Stimulated activated naive CD8-positive, alpha-beta T cell treated with anti-CD3 and anti-CD28 coated beads, Interleukin-15, Interleukin-2, amounts not matched to agents 100 U/mL and 50 U/mL, for 24 hours (primary cell): ENCODE results near the gene DENND4A.
"Not testable (repeated sequence)": the region's sequence is repeated elsewhere in the genome, so short reads cannot be mapped to it uniquely, and the experiment has no call there.

Experiments
- ATAC-seq: fragments of 150-1000 bp; cut with Tn5 transposase; one replicate; pipeline ENCODE4 v1.10.0; 2021
- DNase-seq: peaks from one replicate; pipeline ENCODE4 v3.0.0; 2021

Gene DENND4A

GRCh38 chr15:65757256-65757655 is 34.8 kb downstream of the DENND4A start:
- no peak for DNase-seq

DNA sequence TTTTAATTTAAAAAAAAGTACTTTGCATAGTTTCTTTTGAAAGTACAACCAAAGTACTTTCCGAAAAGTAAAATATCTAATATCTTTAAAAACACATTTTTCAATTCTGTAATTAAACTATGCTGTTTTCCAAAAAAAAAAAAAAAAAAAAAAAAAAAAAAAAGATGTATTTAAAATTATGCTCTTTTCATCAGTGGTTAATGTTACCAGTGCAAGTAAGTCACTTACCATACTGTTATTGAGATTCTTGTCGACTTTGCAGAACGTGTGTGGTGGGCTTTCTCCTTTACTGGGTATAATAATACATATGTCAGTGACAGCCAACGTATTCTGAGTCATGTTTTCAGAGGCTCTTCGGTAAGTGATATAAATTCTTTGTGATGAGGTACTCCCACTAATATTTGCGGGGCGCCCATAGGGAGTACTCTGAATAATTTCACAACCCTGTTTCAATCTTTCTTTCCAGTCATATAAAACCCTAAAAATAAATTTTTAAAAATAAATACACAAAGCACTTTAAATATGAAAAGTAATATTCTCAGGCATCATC is 39.9 kb downstream of the DENND4A start:
- ATAC-seq (no peak), DNase-seq (no peak)

More at GRCh38 chr15:65757256-65757655, 34.8 kb downstream of the DENND4A start:
- no peak for ATAC-seq

DNA sequence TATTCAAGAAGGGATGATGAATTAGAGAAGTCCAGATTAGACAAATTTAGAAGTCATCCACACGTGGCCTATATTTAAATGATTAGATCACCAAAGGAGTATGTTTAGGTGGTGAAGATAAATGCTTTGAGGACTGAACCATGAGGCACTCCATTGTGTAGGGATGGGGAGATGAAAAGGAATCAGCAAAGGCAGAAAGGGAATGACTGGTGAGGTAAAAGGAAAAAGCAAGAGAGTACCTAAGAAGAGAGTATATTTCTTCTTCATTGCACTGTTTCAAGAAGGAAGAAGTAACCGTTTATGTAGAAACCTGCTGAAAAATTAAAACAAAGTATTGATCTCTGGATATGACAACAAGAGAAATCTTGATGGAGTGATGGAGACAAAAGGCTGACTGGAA is 40.7 kb downstream of the DENND4A start:
- DNase-seq (no peak), ATAC-seq (no peak)

DNA sequence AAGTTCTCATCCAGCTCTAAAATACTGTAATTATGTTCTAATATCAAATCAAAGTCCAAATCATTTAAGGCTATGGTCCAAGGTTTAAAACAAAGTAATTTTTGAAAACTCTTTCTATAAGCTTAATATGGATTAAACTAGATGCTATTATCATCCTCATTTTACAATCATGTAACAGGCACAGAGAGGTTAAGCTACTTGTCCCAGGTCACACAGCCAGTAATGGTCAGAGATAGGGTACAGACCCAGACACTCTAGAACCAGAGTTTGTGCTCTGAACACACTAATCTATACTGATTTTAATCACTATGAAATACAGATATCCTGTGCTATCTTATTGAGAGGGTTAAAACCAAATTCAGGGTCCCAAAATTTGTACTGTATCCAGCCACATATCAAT is 44.8 kb downstream of the DENND4A start:
- DNase-seq (no peak), ATAC-seq (no peak)

DNA sequence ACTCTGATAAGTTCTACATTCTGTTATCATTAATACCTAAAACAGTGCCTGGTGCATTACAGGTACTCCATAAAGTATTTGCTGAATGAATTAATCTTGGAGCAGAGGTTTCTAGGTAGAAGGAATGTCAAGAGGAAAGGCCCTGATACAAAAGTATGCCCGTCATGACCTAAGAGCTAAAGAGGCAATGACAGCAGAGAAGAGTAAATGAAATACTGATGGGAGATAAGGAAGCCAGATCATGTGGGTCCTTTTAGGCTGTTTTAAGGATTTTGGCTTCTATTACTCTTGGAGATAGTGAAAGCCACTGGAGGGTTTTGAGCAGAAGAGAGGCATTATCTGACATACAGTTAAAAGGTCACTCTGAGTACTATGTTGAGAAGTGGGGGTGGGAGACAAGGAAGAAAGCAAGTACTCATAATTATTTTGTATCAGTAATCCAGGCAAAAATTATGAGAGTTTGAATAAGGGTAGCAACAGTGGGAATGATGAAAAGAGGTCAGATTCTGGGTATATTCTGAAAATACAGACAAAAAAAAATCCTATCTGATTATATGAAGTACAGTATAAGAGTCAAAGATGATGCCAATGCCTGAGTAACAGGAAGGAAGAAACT is 48.3 kb downstream of the DENND4A start:
- DNase-seq (no peak), ATAC-seq (no peak)

GRCh38 chr15:65740148-65740547 is 51.9 kb downstream of the DENND4A start:
- DNase-seq = no peak

DNA sequence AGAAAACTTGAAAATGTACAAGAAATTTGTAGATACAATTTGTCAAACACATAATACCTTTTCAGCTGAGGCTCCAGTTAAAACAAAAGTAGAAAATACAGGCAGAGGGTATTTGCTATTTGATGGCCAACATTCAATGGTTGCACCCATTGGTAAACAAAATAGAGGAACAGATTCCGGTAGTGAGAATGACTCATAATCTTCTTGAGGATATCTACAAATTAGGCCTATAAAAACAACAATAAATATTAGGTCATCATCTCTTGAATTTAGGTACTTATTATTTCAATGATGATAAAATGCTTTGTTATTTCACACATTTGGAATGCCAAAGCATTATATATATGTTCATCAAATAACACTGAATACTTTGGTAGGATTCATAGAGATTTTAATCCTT is 53.4 kb downstream of the DENND4A start:
- DNase-seq (no peak), ATAC-seq (no peak)

More at GRCh38 chr15:65740148-65740547, 51.9 kb downstream of the DENND4A start:
- ATAC-seq = no peak

DNA sequence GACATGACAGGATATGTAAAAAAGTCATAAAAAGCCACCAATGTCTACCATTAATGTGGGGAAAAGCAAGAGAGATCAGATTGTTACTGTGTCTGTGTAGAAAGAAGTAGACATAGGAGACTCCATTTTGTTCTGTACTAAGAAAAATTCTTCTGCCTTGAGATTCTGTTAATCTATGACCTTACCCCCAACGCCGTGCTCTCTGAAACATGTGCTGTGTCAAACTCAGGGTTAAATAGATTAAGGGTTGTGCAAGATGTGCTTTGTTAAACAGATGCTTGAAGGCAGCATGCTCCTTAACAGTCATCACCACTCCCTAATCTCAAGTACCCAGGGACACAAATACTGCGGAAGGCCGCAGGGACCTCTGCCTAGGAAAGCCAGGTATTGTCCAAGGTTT is 58.5 kb downstream of the DENND4A start:
- not testable (repeated sequence) for DNase-seq, ATAC-seq

DNA sequence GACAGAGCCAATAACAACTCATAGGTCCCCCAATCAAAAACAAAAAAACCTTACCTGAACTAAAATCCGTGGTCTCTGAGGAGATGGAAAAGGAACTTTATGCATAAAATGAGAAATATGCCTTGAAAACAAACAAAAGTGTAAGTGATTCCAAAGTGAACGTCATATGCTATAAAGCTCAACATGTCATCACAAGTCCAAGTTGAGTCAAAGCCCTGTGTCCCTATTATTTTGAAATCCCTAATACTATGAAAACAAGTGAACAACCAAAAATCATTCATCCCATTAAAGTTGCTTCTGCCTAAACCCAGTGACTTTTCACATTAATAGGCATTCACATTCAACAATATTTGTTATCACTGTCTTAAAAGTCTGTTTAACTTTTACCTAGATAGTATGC is 59.4 kb downstream of the DENND4A start:
- ATAC-seq = no peak
- no peak for DNase-seq

DNA sequence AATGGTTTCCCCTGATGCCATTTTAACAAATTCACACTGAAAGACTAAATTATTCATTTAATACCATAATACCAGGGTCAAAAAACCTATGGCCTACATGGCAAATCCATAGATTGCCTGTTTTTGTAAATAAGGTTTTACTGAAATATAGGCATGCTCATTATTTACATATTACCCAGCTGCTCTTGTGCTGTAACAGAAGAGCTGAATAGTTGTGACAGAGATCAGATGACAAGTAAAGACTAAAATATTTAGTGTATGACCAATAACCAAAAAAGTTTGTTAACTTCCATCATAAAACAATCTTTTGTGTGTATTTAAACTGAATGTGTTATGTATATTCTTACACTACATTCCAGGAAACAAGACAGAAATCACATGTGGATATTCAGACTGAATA is 60.2 kb downstream of the DENND4A start:
- ATAC-seq = no peak

DNA sequence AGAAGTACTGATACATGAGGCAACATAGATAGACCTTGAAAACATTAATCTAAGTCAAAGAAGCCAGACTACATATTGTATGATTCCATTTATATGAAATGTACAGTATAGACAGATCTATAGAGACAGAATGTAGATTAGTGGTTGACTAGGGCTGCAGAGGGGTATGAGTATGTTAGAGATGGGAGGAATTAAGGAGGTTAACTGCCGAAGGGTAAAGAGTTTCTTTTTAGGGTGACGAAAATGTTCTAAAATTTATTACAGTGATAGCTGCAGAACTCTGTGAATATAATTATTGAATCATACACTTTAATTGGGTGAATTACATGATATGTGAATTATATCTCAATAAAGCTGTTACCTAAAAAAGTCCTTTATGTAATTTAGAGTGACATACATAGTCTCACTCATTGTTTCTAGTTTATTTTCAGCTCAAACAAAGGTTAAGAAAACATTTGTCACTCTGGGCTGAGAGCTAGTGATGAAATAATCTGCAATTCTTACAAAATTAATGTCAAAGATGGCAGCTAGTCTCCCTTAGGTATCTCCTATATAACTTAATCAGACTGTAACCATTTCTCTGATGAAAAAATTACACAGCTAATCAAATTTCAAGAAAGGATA is 61.4 kb downstream of the DENND4A start:
- DNase-seq (no peak), ATAC-seq (no peak)

More for the DNA sequence above, 60.2 kb downstream of the DENND4A start:
- DNase-seq = no peak

- DNase-seq = no peak
- ATAC-seq = no peak
These were observed 67.5 kb downstream of the DENND4A start for GRCh38 chr15:65724464-65725215.

- DNase-seq (no peak), ATAC-seq (no peak)
These were observed 68.2 kb downstream of the DENND4A start for GRCh38 chr15:65723876-65724275.

GRCh38 chr15:65722191-65722590 is 69.9 kb downstream of the DENND4A start:
- no peak for ATAC-seq

DNA sequence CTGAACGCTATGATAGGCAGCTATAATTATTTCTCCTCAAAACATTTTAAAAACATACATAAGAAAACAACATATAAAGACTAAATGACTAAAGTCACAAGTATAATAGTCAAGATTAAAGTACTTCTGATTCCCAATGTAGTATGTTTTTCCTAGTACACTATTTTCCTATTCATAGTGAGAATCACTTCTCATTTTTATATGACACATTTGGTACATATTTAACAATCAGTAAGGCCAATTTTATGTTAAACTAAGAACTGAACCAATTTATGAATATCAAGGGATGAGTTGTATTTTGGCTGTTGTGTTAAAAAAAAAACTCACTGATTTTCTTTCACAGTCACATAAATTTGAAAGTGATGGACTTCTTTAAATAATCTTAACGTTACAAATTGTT is 79.7 kb downstream of the DENND4A start:
- no peak for DNase-seq
- no peak for ATAC-seq

More at GRCh38 chr15:65722191-65722590, 69.9 kb downstream of the DENND4A start:
- no peak for DNase-seq

DNA sequence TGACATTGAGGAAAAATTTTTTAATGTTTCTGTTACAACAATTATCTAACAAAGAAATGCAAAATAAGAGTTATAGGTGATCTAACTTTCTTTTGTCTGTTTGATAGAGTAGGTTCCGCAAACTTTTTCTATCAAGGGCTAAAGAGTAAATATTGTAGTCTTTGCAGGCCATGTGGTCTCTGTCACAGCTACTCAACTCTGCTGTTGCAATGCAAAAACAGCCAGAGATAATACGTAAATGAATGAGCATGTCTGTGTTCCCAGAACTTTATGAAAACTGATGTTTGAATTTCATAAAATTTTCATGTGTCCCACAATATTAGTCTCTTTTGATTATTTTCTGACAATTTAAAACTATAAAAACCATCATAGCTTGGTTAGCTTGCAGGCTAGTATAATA is 97.0 kb downstream of the DENND4A start:
- DNase-seq (no peak), ATAC-seq (no peak)

GRCh38 chr15:65690778-65691177 is 101.3 kb downstream of the DENND4A start:
- no peak for DNase-seq
- no peak for ATAC-seq

DNA sequence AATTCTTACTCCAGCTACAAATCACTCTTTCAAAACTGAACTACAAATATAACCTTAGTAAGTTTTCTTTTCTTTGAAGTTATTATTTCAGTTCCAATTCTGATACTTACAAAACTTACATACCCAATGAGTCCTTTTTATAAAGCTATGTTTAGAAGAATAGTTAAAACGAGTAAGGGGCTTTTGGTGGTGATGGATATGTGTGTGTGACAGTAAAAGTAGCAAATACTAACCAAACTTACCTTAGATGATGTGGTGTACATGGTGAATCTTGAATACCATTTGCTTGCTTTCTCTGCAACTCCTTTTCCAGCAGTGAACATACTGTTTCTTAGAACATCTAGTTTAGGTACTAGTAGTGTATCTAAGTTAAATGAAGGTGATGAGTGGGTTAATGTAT is 101.9 kb downstream of the DENND4A start:
- ATAC-seq = no peak
- no peak for DNase-seq

- DNase-seq = no peak
- ATAC-seq = no peak
These were observed 103.6 kb downstream of the DENND4A start for GRCh38 chr15:65688462-65688861.

DNA sequence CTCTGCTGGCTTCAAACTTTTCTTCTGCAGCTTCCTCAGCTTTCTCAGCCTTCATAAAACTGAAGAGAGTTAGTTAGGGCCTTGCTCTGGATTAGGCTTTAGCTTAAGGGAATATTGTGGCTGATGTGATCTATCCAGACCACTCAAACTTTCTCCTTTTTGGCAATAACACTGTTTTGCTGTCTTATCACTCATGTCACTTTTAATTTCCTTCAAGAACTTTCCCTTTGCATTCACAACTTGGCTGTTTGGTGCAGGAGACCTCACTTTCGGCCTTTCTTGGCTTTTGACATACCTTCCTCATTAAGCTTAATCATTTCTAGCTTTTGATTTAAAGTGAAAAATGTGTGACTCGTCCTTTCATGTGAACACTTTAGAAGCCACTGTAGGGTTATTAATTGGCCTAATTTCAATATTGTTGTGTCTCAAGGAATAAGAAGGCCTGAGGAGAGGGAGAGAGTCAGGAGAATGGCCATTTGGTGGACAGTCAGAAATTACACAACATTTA is 109.6 kb downstream of the DENND4A start:
- DNase-seq (no peak), ATAC-seq (no peak)

DNA sequence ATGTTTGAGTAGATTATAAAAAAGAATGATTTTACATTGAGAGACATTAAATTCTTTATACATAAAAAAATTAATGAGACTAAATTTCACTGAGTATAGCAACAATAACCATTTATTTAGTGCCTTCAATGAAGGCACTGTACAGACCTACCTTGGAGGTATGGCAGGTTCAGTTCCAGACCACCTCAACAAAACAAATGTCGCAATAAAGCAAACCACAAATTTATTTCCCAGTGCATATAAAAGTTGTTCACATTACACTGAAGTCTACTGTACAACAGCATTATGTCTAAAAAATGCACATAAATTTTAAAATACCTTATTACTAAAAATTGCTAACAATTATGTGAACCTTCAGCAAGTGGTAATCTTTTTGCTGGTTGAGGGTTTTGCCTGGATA is 111.5 kb downstream of the DENND4A start:
- no peak for DNase-seq
- no peak for ATAC-seq

DNA sequence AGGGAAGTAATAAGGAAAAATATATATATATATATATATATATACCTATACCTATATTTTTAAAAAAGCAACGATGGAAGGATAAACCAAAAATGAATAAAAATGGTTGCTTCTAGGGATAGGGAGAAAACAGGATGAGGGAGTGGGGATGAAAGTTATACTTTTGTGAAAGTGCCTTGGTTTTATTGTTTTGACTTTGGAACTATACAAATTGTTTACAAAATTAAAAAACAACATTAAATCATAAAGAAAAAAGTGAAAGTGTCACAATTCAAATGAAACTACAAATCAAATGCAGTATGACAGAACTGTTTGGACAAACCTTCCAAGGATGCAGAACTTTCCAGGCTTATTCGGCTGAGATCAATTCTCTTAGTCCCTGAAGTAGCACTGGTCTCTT is 116.0 kb downstream of the DENND4A start:
- ATAC-seq = no peak
- no peak for DNase-seq

- ATAC-seq (no peak), DNase-seq (no peak)
These were observed 116.5 kb downstream of the DENND4A start for GRCh38 chr15:65675551-65675950.
